Measurements from ENCODE around the gene LRP5. TPM values are rescaled to one million over a fixed set of nuclear protein-coding genes. Genes with fewer than 3 reads are reported as not detected.
A peak's percentile ranks its signal among the peaks of the same experiment; 100 is the strongest.

LRP5 gene
- total and polyA plus RNA-seq, 5 experiments from 2014 or later: 0.19 to 3.6 (median 1.4) TPM

- H3K27me3 Mint-ChIP-seq: no peaks in the 10 kb centered on the region
- POLR2A ChIA-PET: no interaction called here
- H3K36me3 Mint-ChIP-seq: peaks cover 0 to 16% (median 9%) of the 10 kb centered on the region in 3 donors
- no peak for ATAC-seq
- no peak overlapping the region for H3K27ac Mint-ChIP-seq
- H3K4me3 Mint-ChIP-seq: no peak overlapping the region
- H3K9me3 Mint-ChIP-seq: no peaks in the 10 kb centered on the region
- peaks cover 0 to 6% (median 2%) of the 10 kb centered on the region in 4 donors for H3K4me1 Mint-ChIP-seq
- DNase-seq: no peak
These were observed 50.5 kb downstream of the LRP5 start for GRCh38 chr11:68362801-68363379.

GRCh38 chr11:68363776-68364175, 51.4 kb downstream of the LRP5 start:
- DNase-seq (no peak), ATAC-seq (no peak)
- Mint-ChIP-seq H3K27ac (peak overlapping the region in 1 of 10 donors; percentile 49), H3K36me3 (peaks cover 0 to 12% (median 7%) of the 10 kb centered on the region in 3 donors), H3K4me1 (peaks cover 0 to 6% (median 3%) of the 10 kb centered on the region in 4 donors), H3K27me3 (no peaks in the 10 kb centered on the region), H3K4me3 (no peak overlapping the region), H3K9me3 (no peaks in the 10 kb centered on the region)
- POLR2A ChIA-PET: no interaction called here

- no peaks in the 10 kb centered on the region for H3K9me3 Mint-ChIP-seq
- no peaks in the 10 kb centered on the region for H3K27me3 Mint-ChIP-seq
- ATAC-seq (no peak), DNase-seq (no peak)
- H3K4me3 Mint-ChIP-seq: no peak overlapping the region
- POLR2A ChIA-PET: no interaction called here
- peaks cover 0 to 6% (median 5%) of the 10 kb centered on the region in 4 donors for H3K4me1 Mint-ChIP-seq
- H3K36me3 Mint-ChIP-seq: peaks cover 0 to 12% (median 4%) of the 10 kb centered on the region in 3 donors
- no peak overlapping the region for H3K27ac Mint-ChIP-seq
These were observed 52.2 kb downstream of the LRP5 start for GRCh38 chr11:68364581-68364980.

- POLR2A ChIA-PET: no interaction called here
- Mint-ChIP-seq H3K4me1 (peaks cover 0 to 11% (median 6%) of the 10 kb centered on the region in 4 donors), H3K27ac (peak overlapping the region in 1 of 10 donors; percentile 15), H3K4me3 (no peak overlapping the region), H3K9me3 (no peaks in the 10 kb centered on the region), H3K36me3 (peaks cover 0 to 12% (median 4%) of the 10 kb centered on the region in 3 donors), H3K27me3 (no peaks in the 10 kb centered on the region)
- ATAC-seq (no peak), DNase-seq (no peak)
These were observed 53.6 kb downstream of the LRP5 start for GRCh38 chr11:68365943-68366435.

- Mint-ChIP-seq H3K27ac (peak overlapping the region in 2 of 10 donors; percentile 41 to 69), H3K27me3 (peaks cover 0 to 2% (median 0%) of the 10 kb centered on the region in 5 donors)
These were observed 54.9 kb downstream of the LRP5 start for GRCh38 chr11:68367252-68367651.

GRCh38 chr11:68369756-68370155, 57.4 kb downstream of the LRP5 start:
- no peak overlapping the region for H3K4me3 Mint-ChIP-seq
- H3K27me3 Mint-ChIP-seq: peaks cover 0 to 2% (median 0%) of the 10 kb centered on the region in 5 donors

More at GRCh38 chr11:68367252-68367651, 54.9 kb downstream of the LRP5 start:
- ATAC-seq (no peak), DNase-seq (no peak)
- Mint-ChIP-seq H3K9me3 (no peaks in the 10 kb centered on the region), H3K36me3 (peaks cover 0 to 12% (median 2%) of the 10 kb centered on the region in 3 donors), H3K4me1 (peaks cover 2 to 22% (median 6%) of the 10 kb centered on the region in 4 donors), H3K4me3 (no peak overlapping the region)
- POLR2A ChIA-PET: no interaction called here

GRCh38 chr11:68370211-68371111, 58.1 kb downstream of the LRP5 start:
- H3K36me3 Mint-ChIP-seq: peaks cover 0 to 12% (median 2%) of the 10 kb centered on the region in 3 donors
- DNase-seq: no peak
- H3K27me3 Mint-ChIP-seq: peaks cover 0 to 2% (median 0%) of the 10 kb centered on the region in 5 donors
- peak in 1 of 2 donors; percentile 49 for ATAC-seq
- H3K9me3 Mint-ChIP-seq: no peaks in the 10 kb centered on the region
- H3K4me3 Mint-ChIP-seq: peak overlapping the region in 2 of 10 donors; percentile 14 to 43
- H3K27ac Mint-ChIP-seq: no peak overlapping the region
- POLR2A ChIA-PET: no interaction called here
- peaks cover 0 to 37% (median 5%) of the 10 kb centered on the region in 4 donors for H3K4me1 Mint-ChIP-seq

More at GRCh38 chr11:68369756-68370155, 57.4 kb downstream of the LRP5 start:
- Mint-ChIP-seq H3K9me3 (no peaks in the 10 kb centered on the region), H3K4me1 (peaks cover 2 to 37% (median 5%) of the 10 kb centered on the region in 4 donors), H3K27ac (no peak overlapping the region), H3K36me3 (peaks cover 0 to 12% (median 2%) of the 10 kb centered on the region in 3 donors)
- POLR2A ChIA-PET: no interaction called here
- DNase-seq (no peak), ATAC-seq (no peak)

- DNase-seq: no peak
- Mint-ChIP-seq H3K9me3 (no peaks in the 10 kb centered on the region), H3K4me1 (peaks cover 0 to 37% (median 5%) of the 10 kb centered on the region in 4 donors), H3K27ac (no peak overlapping the region), H3K27me3 (peaks cover 0 to 2% (median 0%) of the 10 kb centered on the region in 5 donors), H3K4me3 (peak overlapping the region in 1 of 10 donors; percentile 43), H3K36me3 (peaks cover 0 to 7% (median 2%) of the 10 kb centered on the region in 3 donors)
- POLR2A ChIA-PET: no interaction called here
- no peak for ATAC-seq
These were observed 59.0 kb downstream of the LRP5 start for GRCh38 chr11:68371171-68372041.

- peaks cover 0 to 37% (median 5%) of the 10 kb centered on the region in 4 donors for H3K4me1 Mint-ChIP-seq
- H3K27ac Mint-ChIP-seq: peak overlapping the region in 3 of 10 donors; percentile 19 to 46 (median 35)
- POLR2A ChIA-PET: no interaction called here
These were observed 59.7 kb downstream of the LRP5 start for GRCh38 chr11:68372114-68372513.

GRCh38 chr11:68372625-68373024, 60.2 kb downstream of the LRP5 start:
- Mint-ChIP-seq H3K27me3 (peaks cover 0 to 2% (median 0%) of the 10 kb centered on the region in 5 donors), H3K36me3 (peaks cover 0 to 2% (median 0%) of the 10 kb centered on the region in 3 donors), H3K9me3 (no peaks in the 10 kb centered on the region), H3K4me3 (no peak overlapping the region), H3K27ac (no peak overlapping the region), H3K4me1 (peaks cover 0 to 37% (median 4%) of the 10 kb centered on the region in 4 donors)
- no peak for ATAC-seq
- no peak for DNase-seq
- POLR2A ChIA-PET: no interaction called here

More at GRCh38 chr11:68372114-68372513, 59.7 kb downstream of the LRP5 start:
- H3K4me3 Mint-ChIP-seq: no peak overlapping the region
- ATAC-seq: no peak
- peaks cover 0 to 2% (median 0%) of the 10 kb centered on the region in 5 donors for H3K27me3 Mint-ChIP-seq
- H3K36me3 Mint-ChIP-seq: peaks cover 0 to 3% (median 2%) of the 10 kb centered on the region in 3 donors
- no peaks in the 10 kb centered on the region for H3K9me3 Mint-ChIP-seq
- DNase-seq: no peak

- DNase-seq (no peak), ATAC-seq (no peak)
- Mint-ChIP-seq H3K36me3 (peaks cover 0 to 2% (median 0%) of the 10 kb centered on the region in 3 donors), H3K27ac (no peak overlapping the region), H3K4me3 (no peak overlapping the region), H3K9me3 (no peaks in the 10 kb centered on the region), H3K4me1 (peaks cover 0 to 37% (median 4%) of the 10 kb centered on the region in 4 donors), H3K27me3 (peaks cover 0 to 2% (median 0%) of the 10 kb centered on the region in 5 donors)
- POLR2A ChIA-PET: no interaction called here
These were observed 60.9 kb downstream of the LRP5 start for GRCh38 chr11:68373189-68373814.

Measured in naive thymus-derived CD8-positive, alpha-beta T cell (primary cell).